CD8-positive, alpha-beta memory T cell (primary cell): ENCODE data around the gene CASKIN1. TPM values are rescaled to one million over a fixed set of nuclear protein-coding genes. Genes with fewer than 3 reads are reported as not detected.

Experiments used
- CTCF ChIA-PET: fragments of 350-600 bp; sonication (Branson Sonifier 250); formaldehyde crosslinking; loops from one replicate; lab custom pipeline; 2021; ENCODE audit warnings: antibody characterized with exemption; lab: Charles Lee
- POLR2A ChIA-PET: fragments of 350-600 bp; sonication (Branson Sonifier 250); formaldehyde crosslinking; loops from one replicate; lab custom pipeline; 2021; ENCODE audit warnings: antibody characterized with exemption; lab: Charles Lee
- DNase-seq, 5 donors: peaks; one replicate each; pipeline versions ENCODE4 v3.0.0 to v3.0.0-alpha.2; 2020 to 2022; ENCODE audit warnings: mixed read lengths in 1 of 5
- H3K27ac ChIP-seq: one replicate; pipeline ENCODE4 v1.7.0; 2013; ENCODE audit warnings: low read depth, mild to moderate bottlenecking, low read length, moderate library complexity
- H3K27me3 ChIP-seq: 2 replicates; pipeline ENCODE4 v1.7.0; 2013; ENCODE audit warnings: low read length, mild to moderate bottlenecking; ENCODE audit not compliant: insufficient read depth, poor library complexity, severe bottlenecking
- H3K36me3 ChIP-seq: 2 replicates; pipeline ENCODE4 v1.7.0; 2013; ENCODE audit warnings: mild to moderate bottlenecking, low read length, moderate library complexity; ENCODE audit not compliant: insufficient read depth
- H3K4me1 ChIP-seq: 2 replicates; pipeline ENCODE4 v1.7.0; 2013; ENCODE audit warnings: mild to moderate bottlenecking, low read length, moderate library complexity; ENCODE audit not compliant: insufficient read depth
- H3K4me3 ChIP-seq: 2 replicates; pipeline ENCODE4 v1.7.0; 2013; ENCODE audit warnings: mild to moderate bottlenecking, low read length
- H3K9me3 ChIP-seq: 2 replicates; pipeline ENCODE4 v1.7.0; 2013; ENCODE audit warnings: mild to moderate bottlenecking, low read length
- H3K27ac Mint-ChIP-seq, 8 donors: one replicate each; pipeline ENCODE4 v1.8.0; 2020 to 2021; ENCODE audit warnings: mixed read lengths in 8 of 8, mild to moderate bottlenecking in 6 of 8, inconsistent platforms in 3 of 8, moderate library complexity in 3 of 8
- H3K27me3 Mint-ChIP-seq, 2 donors: one replicate each; pipeline ENCODE4 v1.8.0; 2020 to 2021; ENCODE audit warnings: mixed read lengths in 2 of 2, mild to moderate bottlenecking in 1 of 2, moderate library complexity in 1 of 2
- H3K36me3 Mint-ChIP-seq, 3 donors: one replicate each; pipeline ENCODE4 v1.8.0; 2020 to 2021; ENCODE audit warnings: mixed read lengths in 3 of 3, inconsistent platforms in 1 of 3, mild to moderate bottlenecking in 1 of 3
- H3K4me1 Mint-ChIP-seq, 3 donors: one replicate each; pipeline ENCODE4 v1.8.0; 2020 to 2021; ENCODE audit warnings: mixed read lengths in 3 of 3, inconsistent platforms in 1 of 3, mild to moderate bottlenecking in 1 of 3
- H3K4me3 Mint-ChIP-seq, 7 donors: one replicate each; pipeline ENCODE4 v1.8.0; 2020 to 2021; ENCODE audit warnings: mixed read lengths in 7 of 7, mild to moderate bottlenecking in 6 of 7, moderate library complexity in 4 of 7, inconsistent platforms in 2 of 7
- H3K9me3 Mint-ChIP-seq, 5 donors: one replicate each; pipeline ENCODE4 v1.8.0; 2020 to 2022; ENCODE audit warnings: mixed read lengths in 5 of 5, mild to moderate bottlenecking in 3 of 5, moderate library complexity in 2 of 5, inconsistent platforms in 1 of 5
- polyA plus RNA-seq: library from polyadenylated mRNA; unstranded; fragments of 300-500 nt; fragmentation: Illumina TruSeq; gene quantifications from one replicate; pipeline ENCODE4 v1.2.3, GENCODE V29; 2021
- total RNA-seq, 2 experiments: library from RNA; stranded (reverse); gene quantifications; one replicate each; pipeline ENCODE4 v1.2.3, GENCODE V29; 2021

CASKIN1 gene
- total and polyA plus RNA-seq, 3 experiments from 2014 or later: 0.13 to 0.24 TPM; not detected in 1

DNA sequence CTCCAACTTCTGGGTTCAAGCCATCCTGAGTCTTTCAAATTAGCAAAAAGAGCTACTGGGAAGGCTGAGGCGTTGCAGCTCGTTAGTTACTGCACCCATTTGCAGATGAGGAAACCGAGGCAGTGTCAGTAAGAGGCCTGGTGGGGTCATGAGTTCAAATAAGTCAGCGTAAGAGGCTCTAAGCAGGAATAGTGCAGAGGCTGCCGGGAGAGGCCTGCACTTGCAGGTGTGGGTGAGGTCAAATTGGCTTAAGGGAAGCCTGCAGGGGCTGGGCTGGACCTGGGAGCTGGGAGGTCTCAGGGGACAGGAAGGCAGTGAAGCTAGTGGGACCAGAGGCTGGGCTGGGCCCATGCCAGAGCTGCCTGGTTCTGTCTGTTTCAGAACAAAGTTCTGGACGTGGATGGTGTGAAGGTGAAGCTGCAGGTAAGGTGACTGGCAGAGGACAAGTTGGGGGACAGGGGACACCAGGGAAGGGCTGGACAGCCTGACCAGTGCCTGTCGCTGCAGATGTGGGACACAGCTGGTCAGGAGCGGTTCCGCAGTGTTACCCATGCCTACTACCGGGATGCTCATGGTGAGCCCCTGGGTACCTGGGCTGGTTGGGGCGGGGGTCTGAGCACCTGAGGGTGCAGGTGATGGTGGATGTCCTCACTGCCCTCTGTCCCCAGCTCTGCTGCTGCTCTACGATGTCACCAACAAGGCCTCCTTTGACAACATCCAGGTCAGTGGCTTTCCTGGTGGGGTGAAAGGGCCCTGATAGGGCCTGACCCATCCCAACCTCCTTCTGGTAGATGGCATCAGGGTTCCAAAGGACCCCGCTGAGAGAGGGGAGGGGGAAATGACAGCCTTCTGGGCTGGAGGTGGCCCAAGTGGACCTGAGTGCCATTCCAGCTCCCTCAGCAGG, 45.0 kb downstream of the CASKIN1 start:
- Histone ChIP-seq H3K4me3 (no peak overlapping the region), H3K36me3 (peaks cover 5% of the 10 kb centered on the region), H3K27me3 (no peaks in the 10 kb centered on the region), H3K4me1 (peaks cover 63% of the 10 kb centered on the region), H3K9me3 (no peaks in the 10 kb centered on the region), H3K27ac (peak overlapping the region; percentile 38)
- H3K4me3 Mint-ChIP-seq: peak overlapping the region in 5 of 7 donors; percentile 20 to 68 (median 61)
- H3K36me3 Mint-ChIP-seq: peaks cover 0 to 22% (median 0%) of the 10 kb centered on the region in 3 donors
- no peak for DNase-seq
- peaks cover 31 to 58% (median 39%) of the 10 kb centered on the region in 3 donors for H3K4me1 Mint-ChIP-seq
- H3K9me3 Mint-ChIP-seq: no peaks in the 10 kb centered on the region
- POLR2A ChIA-PET: interaction anchor here (2.6 kb wide), 1 partner anchor 11 kb away, joined by 5 read pairs; no protein-coding TSS in a partner anchor
- H3K27ac Mint-ChIP-seq: peak overlapping the region in 1 of 8 donors; percentile 47
- CTCF ChIA-PET: interaction anchor here (1.2 to 5.4 kb wide), 4 partner anchors 11 to 147 kb away, joined by 3 to 48 read pairs (median 14); no protein-coding TSS in a partner anchor
- H3K27me3 Mint-ChIP-seq: peaks cover 0 to 10% of the 10 kb centered on the region in 2 donors

DNA sequence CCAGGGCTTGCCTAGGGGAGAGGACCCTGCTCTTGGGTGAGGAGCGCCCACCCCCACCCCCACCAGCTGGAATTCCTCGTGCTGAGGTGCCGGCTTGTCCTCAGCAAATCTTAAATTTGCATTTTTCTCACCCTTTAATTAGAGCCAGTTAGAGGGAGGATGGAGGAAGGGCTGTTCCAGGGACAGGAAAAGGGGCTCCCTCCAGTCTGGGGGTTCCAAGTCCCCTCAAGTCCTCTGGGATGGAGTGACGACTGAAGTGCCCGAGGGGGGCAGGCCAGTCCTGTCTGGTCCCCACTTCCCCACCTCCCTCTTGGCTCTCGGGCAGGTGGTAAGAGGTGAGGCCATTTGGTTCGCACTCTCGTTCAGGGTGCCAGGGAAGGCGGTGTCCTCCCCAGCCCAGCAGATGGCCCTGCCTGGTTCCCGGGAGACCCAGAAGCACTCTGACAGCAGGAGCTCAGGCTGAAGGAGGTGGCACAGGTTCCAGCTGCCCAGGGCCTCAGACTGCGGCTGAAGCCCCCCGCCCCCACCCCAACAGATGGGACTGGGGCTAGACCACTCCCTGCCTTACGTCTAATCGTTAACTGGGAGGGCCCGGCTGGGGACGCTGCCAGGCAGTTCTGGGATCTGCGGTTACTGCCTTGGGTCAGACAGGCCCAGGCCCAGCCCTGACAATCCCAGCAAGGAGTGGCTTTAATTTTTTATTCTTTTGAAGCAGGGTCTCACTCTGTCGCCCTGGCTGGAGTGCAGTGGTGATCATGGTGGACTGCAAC, 45.8 kb downstream of the CASKIN1 start:
- H3K27me3 Mint-ChIP-seq: peaks cover 0 to 10% of the 10 kb centered on the region in 2 donors
- Histone ChIP-seq H3K27me3 (no peaks in the 10 kb centered on the region), H3K4me3 (no peak overlapping the region), H3K36me3 (peaks cover 5% of the 10 kb centered on the region), H3K9me3 (no peaks in the 10 kb centered on the region), H3K4me1 (peaks cover 60% of the 10 kb centered on the region), H3K27ac (peak overlapping the region; percentile 38)
- H3K27ac Mint-ChIP-seq: no peak overlapping the region
- H3K36me3 Mint-ChIP-seq: peaks cover 0 to 20% (median 0%) of the 10 kb centered on the region in 3 donors
- DNase-seq: no peak
- ChIA-PET CTCF (interaction anchor here (1.5 to 5.4 kb wide), 3 partner anchors 10 to 128 kb away, joined by 3 to 48 read pairs (median 5); no protein-coding TSS in a partner anchor), POLR2A (interaction anchor here (2.6 kb wide), 1 partner anchor 10 kb away, joined by 5 read pairs; no protein-coding TSS in a partner anchor)
- H3K9me3 Mint-ChIP-seq: no peaks in the 10 kb centered on the region
- H3K4me1 Mint-ChIP-seq: peaks cover 28 to 52% (median 34%) of the 10 kb centered on the region in 3 donors
- H3K4me3 Mint-ChIP-seq: peak overlapping the region in 2 of 7 donors; percentile 48 to 61

DNA sequence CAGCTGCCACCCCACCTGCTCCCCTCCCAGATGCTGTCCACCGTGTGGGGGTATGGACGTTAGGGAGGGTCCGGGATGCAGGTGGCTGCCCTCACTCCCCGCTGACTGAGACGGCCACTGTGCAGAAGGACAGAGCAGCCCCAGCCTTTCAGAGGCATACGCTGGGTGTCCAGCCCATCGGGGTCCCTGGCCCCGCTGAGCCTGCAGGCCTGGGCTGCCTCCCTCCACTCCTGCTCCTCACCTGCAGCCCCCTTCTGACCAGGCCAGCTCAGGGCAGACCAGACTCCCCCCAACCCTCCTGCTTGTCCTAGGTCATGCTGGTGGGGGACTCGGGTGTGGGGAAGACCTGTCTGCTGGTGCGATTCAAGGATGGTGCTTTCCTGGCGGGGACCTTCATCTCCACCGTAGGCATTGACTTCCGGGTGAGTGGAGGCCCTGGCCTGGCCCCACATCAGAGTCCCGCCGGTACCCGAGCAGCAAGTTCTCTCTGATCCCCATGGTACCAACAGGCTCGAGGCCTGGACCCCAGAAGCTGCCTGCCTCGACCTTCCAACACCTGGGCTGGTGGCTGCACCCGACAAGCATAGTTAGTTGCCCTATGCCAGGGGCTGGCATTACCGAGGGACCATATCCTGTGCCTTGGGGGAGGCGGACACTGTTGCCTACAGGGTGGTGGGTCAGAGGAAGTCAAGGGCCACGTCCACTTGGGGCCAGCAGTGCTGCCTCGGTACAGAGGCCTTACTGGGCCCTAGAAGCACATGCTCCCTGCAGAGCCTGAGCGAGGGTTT, 46.6 kb downstream of the CASKIN1 start:
- Mint-ChIP-seq H3K27me3 (peaks cover 0 to 6% of the 10 kb centered on the region in 2 donors), H3K36me3 (peaks cover 0 to 16% (median 0%) of the 10 kb centered on the region in 3 donors), H3K4me1 (peaks cover 23 to 45% (median 29%) of the 10 kb centered on the region in 3 donors), H3K27ac (no peak overlapping the region), H3K4me3 (peak overlapping the region in 5 of 7 donors; percentile 38 to 76 (median 44)), H3K9me3 (no peaks in the 10 kb centered on the region)
- ChIA-PET POLR2A (no interaction called here), CTCF (interaction anchor here (1.0 to 1.6 kb wide), 4 partner anchors 10 to 127 kb away, joined by 3 to 5 read pairs (median 4); no protein-coding TSS in a partner anchor)
- no peak overlapping the region for H3K27ac ChIP-seq
- H3K27me3 ChIP-seq: no peaks in the 10 kb centered on the region
- peaks cover 59% of the 10 kb centered on the region for H3K4me1 ChIP-seq
- no peaks in the 10 kb centered on the region for H3K9me3 ChIP-seq
- H3K36me3 ChIP-seq: peaks cover 5% of the 10 kb centered on the region
- DNase-seq: no peak
- no peak overlapping the region for H3K4me3 ChIP-seq

DNA sequence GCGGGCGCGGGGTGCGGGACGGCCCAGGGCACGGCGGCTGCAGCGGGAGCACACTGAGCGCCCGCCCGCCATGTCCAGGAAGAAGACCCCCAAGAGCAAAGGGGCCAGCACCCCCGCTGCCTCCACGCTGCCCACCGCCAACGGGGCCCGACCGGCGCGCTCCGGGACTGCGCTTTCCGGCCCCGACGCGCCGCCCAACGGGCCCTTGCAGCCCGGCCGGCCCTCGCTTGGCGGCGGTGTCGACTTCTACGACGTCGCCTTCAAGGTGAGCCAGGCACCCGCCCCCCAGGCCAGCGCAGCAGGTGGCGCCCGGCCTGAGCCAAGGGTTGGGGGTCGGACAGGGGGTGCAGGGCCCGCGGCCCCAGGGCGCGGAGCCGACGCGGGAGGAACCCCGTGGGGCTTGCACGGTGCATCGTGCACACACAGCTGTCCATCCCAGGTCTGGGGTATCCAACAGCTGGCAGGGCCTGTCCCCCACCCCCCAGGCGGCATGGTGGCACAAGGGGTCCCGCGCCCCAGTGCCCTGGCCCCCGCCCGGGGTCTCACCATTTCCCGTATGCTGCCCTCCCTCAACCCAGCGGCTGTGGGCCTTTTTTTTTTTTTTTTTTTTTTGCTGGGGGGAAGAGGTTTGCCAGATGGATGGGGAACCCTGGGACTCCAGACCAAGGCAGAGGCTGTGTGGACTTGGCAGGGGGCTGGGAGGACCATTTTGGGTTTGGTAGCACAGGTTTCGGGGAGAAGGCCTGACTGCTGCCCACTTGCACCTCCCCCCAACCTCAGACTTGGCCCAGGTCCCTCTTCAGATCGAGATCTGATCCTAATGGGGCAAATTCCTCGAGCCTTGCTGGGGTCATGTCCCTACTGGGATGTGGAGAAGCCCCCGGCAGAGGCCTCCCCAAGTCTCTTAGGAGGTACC, 47.4 kb downstream of the CASKIN1 start:
- Mint-ChIP-seq H3K27me3 (peaks cover 0 to 2% of the 10 kb centered on the region in 2 donors), H3K27ac (no peak overlapping the region), H3K4me3 (peak overlapping the region in 5 of 7 donors; percentile 44 to 59 (median 49)), H3K9me3 (no peaks in the 10 kb centered on the region), H3K36me3 (peaks cover 0 to 12% (median 0%) of the 10 kb centered on the region in 3 donors), H3K4me1 (peaks cover 14 to 36% (median 20%) of the 10 kb centered on the region in 3 donors)
- Histone ChIP-seq H3K4me1 (peaks cover 51% of the 10 kb centered on the region), H3K27ac (no peak overlapping the region), H3K4me3 (no peak overlapping the region), H3K9me3 (no peaks in the 10 kb centered on the region), H3K27me3 (no peaks in the 10 kb centered on the region), H3K36me3 (peaks cover 5% of the 10 kb centered on the region)
- CTCF ChIA-PET: interaction anchor here (1.0 to 3.9 kb wide), 4 partner anchors 9 to 145 kb away, joined by 4 to 13 read pairs (median 5); no protein-coding TSS in a partner anchor
- DNase-seq: peak in 1 of 5 donors; percentile 21
- POLR2A ChIA-PET: interaction anchor here (0.7 kb wide), 1 partner anchor 124 kb away, joined by 6 read pairs; no protein-coding TSS in a partner anchor

DNA sequence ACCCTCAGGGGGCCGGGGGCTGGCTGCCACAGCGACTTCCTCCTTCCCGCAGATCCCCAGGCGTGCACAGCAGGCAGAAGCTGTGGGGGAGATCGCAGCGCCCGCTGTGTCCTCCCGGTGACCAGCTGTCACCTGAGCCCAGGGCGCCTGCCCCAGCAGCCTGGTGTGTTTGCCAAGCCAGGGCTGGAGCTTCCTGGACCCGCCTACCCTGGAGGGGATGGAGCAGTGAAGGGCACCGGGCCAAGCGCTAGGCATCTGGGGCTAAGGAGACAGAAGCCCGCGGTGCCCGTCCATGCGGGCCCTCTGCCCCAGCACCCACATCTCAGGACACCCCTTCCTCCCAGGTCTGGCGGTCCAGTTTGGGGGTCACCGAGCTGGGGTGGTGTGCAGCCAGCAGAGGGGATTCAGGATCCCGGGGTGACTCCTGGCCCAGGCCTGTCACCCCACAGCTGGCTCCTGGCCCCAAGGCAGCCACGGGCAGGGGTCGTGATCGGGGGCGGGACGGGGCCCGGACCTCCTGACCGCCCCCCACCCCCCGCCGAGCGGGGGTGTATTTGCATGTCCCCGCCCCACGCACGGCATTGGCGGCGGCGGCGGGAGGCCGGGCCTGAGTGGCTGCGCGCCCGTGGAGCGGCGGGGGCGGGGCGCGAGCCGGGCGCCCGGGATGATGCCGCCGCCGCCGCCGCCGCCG, 48.3 kb downstream of the CASKIN1 start, which contains the start of gene RAB26:
Gene RAB26, plus strand, starts transcription at position 645 of the 691 bp plus-strand sequence. CDS start 159 bp downstream, outside the sequence.
- H3K27ac ChIP-seq: no peak within 1 kb of the TSS
- POLR2A ChIA-PET: no interaction called here
- peak within 1 kb of the TSS in 6 of 7 donors; percentile 44 to 59 (median 48) for H3K4me3 Mint-ChIP-seq

DNA sequence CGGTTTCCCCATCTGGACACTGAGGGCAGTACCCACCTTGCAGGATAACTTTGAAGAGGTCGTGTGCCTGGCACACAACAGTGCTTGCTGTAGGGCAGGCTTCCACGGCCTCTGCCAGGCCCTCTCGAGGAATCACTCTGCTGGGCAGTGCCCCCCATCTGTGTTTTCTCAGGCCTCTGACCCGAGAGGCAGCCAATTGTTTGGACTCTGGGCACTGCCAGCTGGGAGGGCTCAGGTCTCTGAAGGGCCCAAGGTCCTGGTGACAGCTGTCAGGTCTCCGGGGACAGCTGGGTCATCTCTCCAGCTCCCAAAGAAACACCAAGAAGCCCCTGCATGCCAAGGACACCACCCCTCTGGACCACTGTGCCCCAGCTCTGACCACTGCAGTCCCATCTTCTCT, 49.0 kb downstream of the CASKIN1 start:
- DNase-seq: no peak
- ChIA-PET POLR2A (interaction anchor here (1.2 kb wide), 1 partner anchor 8 kb away, joined by 3 read pairs; the partner anchor contains the start of gene TRAF7), CTCF (interaction anchor here (1.2 to 3.9 kb wide), 3 partner anchors 123 to 144 kb away, joined by 3 to 13 read pairs (median 4); partner anchors contain the start of gene NPW)
- H3K9me3 Mint-ChIP-seq: no peaks in the 10 kb centered on the region
- Histone ChIP-seq H3K9me3 (no peaks in the 10 kb centered on the region), H3K4me1 (peaks cover 36% of the 10 kb centered on the region), H3K27me3 (no peaks in the 10 kb centered on the region), H3K27ac (no peak overlapping the region), H3K36me3 (peaks cover 5% of the 10 kb centered on the region), H3K4me3 (no peak overlapping the region)
- H3K4me1 Mint-ChIP-seq: peaks cover 7 to 22% (median 11%) of the 10 kb centered on the region in 3 donors
- H3K36me3 Mint-ChIP-seq: peaks cover 0 to 8% (median 0%) of the 10 kb centered on the region in 3 donors
- H3K27me3 Mint-ChIP-seq: peaks cover 0 to 2% of the 10 kb centered on the region in 2 donors
- no peak overlapping the region for H3K27ac Mint-ChIP-seq
- peak overlapping the region in 3 of 7 donors; percentile 29 to 71 (median 51) for H3K4me3 Mint-ChIP-seq

More for the DNA sequence above, 48.3 kb downstream of the CASKIN1 start, which contains the start of gene RAB26:
- DNase-seq: peak; percentile 47 to 73 (median 57)
- Mint-ChIP-seq H3K27ac (no peak within 1 kb of the TSS), H3K36me3 (peaks cover 0 to 8% (median 0%) of the 10 kb centered on the region in 3 donors), H3K9me3 (no peaks in the 10 kb centered on the region), H3K4me1 (peaks cover 7 to 28% (median 12%) of the 10 kb centered on the region in 3 donors), H3K27me3 (peaks cover 0 to 2% of the 10 kb centered on the region in 2 donors)
- CTCF ChIA-PET: interaction anchor here (1.0 to 3.9 kb wide), 3 partner anchors 27 to 145 kb away, joined by 4 to 13 read pairs (median 4); no protein-coding TSS in a partner anchor
- Histone ChIP-seq H3K4me1 (peaks cover 43% of the 10 kb centered on the region), H3K4me3 (no peak within 1 kb of the TSS), H3K36me3 (peaks cover 5% of the 10 kb centered on the region), H3K9me3 (no peaks in the 10 kb centered on the region), H3K27me3 (no peaks in the 10 kb centered on the region)
